OCI-LY7 (cell line): ENCODE data around the gene SSU72.

Experiments
- EZH2phosphoT487 ChIP-seq: fragments of 200-600 bp; sonication (generic); IDR thresholded peaks from 2 replicates; pipeline ENCODE4 v1.6.1; 2018; ENCODE audit warnings: low read depth, borderline replicate concordance, mild to moderate bottlenecking, mixed run types, antibody characterized with exemption, low read length, moderate library complexity, mixed read lengths
- TF ChIP-seq, protein P1 (sequence below): fragments of 200-600 bp; sonication (generic); conservative IDR thresholded peaks from 2 replicates; pipeline ENCODE4 v1.5.1; 2014; ENCODE audit warnings: mild to moderate bottlenecking, antibody characterized with exemption, low read length, moderate library complexity, mixed read lengths

GRCh38 chr1:1538334-1538733, 36.3 kb downstream of the SSU72 start:
- TF ChIP-seq, protein P1, sequence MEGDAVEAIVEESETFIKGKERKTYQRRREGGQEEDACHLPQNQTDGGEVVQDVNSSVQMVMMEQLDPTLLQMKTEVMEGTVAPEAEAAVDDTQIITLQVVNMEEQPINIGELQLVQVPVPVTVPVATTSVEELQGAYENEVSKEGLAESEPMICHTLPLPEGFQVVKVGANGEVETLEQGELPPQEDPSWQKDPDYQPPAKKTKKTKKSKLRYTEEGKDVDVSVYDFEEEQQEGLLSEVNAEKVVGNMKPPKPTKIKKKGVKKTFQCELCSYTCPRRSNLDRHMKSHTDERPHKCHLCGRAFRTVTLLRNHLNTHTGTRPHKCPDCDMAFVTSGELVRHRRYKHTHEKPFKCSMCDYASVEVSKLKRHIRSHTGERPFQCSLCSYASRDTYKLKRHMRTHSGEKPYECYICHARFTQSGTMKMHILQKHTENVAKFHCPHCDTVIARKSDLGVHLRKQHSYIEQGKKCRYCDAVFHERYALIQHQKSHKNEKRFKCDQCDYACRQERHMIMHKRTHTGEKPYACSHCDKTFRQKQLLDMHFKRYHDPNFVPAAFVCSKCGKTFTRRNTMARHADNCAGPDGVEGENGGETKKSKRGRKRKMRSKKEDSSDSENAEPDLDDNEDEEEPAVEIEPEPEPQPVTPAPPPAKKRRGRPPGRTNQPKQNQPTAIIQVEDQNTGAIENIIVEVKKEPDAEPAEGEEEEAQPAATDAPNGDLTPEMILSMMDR: no peak
- TF ChIP-seq EZH2phosphoT487: no peak
